Endothelial cell (in vitro differentiated cells): ENCODE results near the gene CFAP99. TPM values are rescaled to one million over a fixed set of nuclear protein-coding genes. Genes with fewer than 3 reads are reported as not detected.

ENCODE experiments used
- DNase-seq: peaks from one replicate; pipeline ENCODE4 v3.0.0; 2021; ENCODE audit warnings: low spot score
- H3K27ac Mint-ChIP-seq: one replicate; pipeline ENCODE4 v1.8.0; 2021; ENCODE audit warnings: mixed read lengths, inconsistent platforms; ENCODE audit not compliant: unreplicated experiment
- H3K27me3 Mint-ChIP-seq: one replicate; pipeline ENCODE4 v1.8.0; 2021; ENCODE audit warnings: mild to moderate bottlenecking, moderate library complexity, mixed read lengths, inconsistent platforms; ENCODE audit not compliant: unreplicated experiment
- H3K36me3 Mint-ChIP-seq: one replicate; pipeline ENCODE4 v1.8.0; 2021; ENCODE audit warnings: mild to moderate bottlenecking, low read depth, mixed read lengths, inconsistent platforms; ENCODE audit not compliant: unreplicated experiment
- H3K4me1 Mint-ChIP-seq: one replicate; pipeline ENCODE4 v1.8.0; 2021; ENCODE audit warnings: mild to moderate bottlenecking, mixed read lengths, inconsistent platforms; ENCODE audit not compliant: unreplicated experiment
- H3K4me3 Mint-ChIP-seq: one replicate; pipeline ENCODE4 v1.8.0; 2021; ENCODE audit warnings: mild to moderate bottlenecking, mixed read lengths, inconsistent platforms; ENCODE audit not compliant: unreplicated experiment
- H3K9me3 Mint-ChIP-seq: one replicate; pipeline ENCODE4 v1.8.0; 2021; ENCODE audit warnings: mixed read lengths, inconsistent platforms; ENCODE audit not compliant: unreplicated experiment
- total RNA-seq: library from RNA; stranded (reverse); fragmentation: NEBNext Ultra II Directional; extraction: Animal tissue kit (Norgen Biotek cat#: 25700); gene quantifications from one replicate; pipeline ENCODE4 v1.2.1, GENCODE V29; 2021; ENCODE audit not compliant: unreplicated experiment
- TF ChIP-seq, protein P1 (sequence below): fragments of 200-600 bp; sonication (generic); IDR thresholded peaks from one replicate; pipeline ENCODE4 v1.5.0; 2021; ENCODE audit warnings: antibody characterized with exemption; ENCODE audit not compliant: unreplicated experiment

Gene CFAP99
- total RNA-seq, 1 donor from 2014 or later = not detected

GRCh38 chr4:2457481-2458295, 38.9 kb downstream of the CFAP99 start:
- Mint-ChIP-seq H3K9me3 (no peaks in the 10 kb centered on the region), H3K27ac (no peak overlapping the region), H3K4me1 (no peaks in the 10 kb centered on the region), H3K27me3 (peaks cover 18% of the 10 kb centered on the region), H3K36me3 (no peaks in the 10 kb centered on the region), H3K4me3 (no peak overlapping the region)
- no peak for DNase-seq
- TF ChIP-seq, protein P1, sequence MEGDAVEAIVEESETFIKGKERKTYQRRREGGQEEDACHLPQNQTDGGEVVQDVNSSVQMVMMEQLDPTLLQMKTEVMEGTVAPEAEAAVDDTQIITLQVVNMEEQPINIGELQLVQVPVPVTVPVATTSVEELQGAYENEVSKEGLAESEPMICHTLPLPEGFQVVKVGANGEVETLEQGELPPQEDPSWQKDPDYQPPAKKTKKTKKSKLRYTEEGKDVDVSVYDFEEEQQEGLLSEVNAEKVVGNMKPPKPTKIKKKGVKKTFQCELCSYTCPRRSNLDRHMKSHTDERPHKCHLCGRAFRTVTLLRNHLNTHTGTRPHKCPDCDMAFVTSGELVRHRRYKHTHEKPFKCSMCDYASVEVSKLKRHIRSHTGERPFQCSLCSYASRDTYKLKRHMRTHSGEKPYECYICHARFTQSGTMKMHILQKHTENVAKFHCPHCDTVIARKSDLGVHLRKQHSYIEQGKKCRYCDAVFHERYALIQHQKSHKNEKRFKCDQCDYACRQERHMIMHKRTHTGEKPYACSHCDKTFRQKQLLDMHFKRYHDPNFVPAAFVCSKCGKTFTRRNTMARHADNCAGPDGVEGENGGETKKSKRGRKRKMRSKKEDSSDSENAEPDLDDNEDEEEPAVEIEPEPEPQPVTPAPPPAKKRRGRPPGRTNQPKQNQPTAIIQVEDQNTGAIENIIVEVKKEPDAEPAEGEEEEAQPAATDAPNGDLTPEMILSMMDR = no peak

DNA sequence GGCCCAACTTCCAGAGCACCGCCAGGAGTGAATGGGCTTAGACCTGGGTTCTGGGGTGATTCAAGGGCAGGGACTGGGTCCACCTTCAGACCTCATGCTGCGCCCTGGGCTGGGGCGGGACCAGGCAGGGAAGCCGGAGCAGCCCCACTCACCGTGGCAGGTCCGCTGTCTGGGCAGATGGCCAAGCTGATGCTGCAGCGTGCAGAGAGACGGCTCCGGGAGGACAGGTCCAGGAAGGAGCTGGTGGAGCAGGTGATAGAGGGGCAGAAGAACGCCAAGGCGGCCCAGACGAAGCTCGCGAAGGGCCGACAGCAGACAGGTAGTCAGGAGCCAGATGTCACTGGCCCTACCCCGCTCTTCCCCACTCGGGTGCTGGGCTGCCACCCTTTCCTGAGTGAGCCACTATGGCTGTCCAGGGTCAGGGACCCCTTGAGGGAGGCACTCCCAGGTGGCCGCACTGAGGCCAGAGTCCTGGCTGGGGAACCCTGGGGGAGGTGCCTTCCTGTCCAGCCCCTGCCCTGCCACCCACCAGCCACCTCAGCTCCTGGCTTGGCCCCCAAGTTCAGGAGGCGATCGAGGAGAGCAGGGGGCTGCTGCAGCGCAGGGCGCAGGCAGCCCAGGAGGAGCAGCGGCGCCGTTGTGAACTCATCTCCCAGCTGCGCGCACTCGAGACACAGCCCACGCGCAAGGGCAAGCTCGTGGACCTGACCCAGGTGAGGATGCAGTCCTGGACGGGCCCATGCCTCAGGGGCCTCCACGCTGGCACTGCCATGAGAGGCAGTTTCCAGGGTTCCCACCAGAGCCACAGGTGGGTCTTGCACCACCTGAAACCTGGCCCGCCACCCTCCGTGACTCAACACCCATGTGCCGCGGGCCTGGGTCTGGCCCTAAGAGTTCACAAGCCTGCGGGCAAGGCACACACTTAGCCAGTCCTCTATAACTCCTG, 40.1 kb downstream of the CFAP99 start:
- Mint-ChIP-seq H3K4me3 (no peak overlapping the region), H3K36me3 (no peaks in the 10 kb centered on the region), H3K27ac (no peak overlapping the region), H3K4me1 (no peaks in the 10 kb centered on the region), H3K27me3 (peaks cover 19% of the 10 kb centered on the region), H3K9me3 (no peaks in the 10 kb centered on the region)
- no peak for DNase-seq
- TF ChIP-seq, protein P1 = no peak

DNA sequence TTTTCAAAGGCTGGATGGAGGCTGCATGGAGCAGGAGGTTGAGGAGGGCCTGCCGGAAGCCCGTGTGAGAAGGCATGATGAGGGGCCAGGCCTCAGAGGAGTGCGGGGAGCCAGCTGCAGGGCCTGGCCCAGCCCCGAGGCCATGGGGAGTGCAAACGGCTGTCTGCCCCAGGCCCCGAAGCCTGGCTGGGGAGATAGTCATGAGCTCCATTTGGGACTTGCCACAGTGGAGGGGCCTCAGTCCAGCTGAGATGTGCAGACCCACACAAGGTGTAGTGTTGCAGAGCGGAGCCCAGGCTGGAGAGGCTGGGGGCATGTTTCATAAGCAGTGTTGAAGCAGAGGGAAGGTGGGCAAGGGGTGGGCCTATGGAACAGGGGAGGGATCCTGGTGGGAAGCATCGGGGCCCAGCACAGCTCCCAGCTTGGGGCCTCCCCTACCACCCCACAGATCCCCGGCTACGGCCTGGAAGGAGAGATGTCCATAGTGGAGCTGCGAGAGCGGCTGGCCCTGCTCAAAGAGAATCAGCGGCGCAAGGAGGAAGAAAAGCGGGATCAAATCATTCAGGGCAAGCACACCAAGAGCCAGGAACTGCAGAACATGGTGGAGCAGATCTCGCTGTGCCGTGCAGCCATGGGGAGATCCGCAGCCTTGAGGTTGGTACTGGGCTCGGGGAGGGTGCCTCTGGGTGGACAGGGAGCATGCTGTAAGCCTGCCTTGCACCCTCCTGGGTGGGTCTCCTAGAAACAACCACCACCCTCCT, 41.0 kb downstream of the CFAP99 start:
- Mint-ChIP-seq H3K4me3 (no peak overlapping the region), H3K27ac (no peak overlapping the region), H3K4me1 (no peaks in the 10 kb centered on the region), H3K36me3 (no peaks in the 10 kb centered on the region), H3K9me3 (no peaks in the 10 kb centered on the region), H3K27me3 (peaks cover 19% of the 10 kb centered on the region)
- DNase-seq = no peak
- TF ChIP-seq, protein P1 = no peak

GRCh38 chr4:2461246-2461960, 42.6 kb downstream of the CFAP99 start:
- Mint-ChIP-seq H3K4me1 (no peaks in the 10 kb centered on the region), H3K27me3 (peaks cover 21% of the 10 kb centered on the region), H3K27ac (no peak overlapping the region), H3K36me3 (no peaks in the 10 kb centered on the region), H3K9me3 (no peaks in the 10 kb centered on the region), H3K4me3 (peak overlapping the region; percentile 73)
- TF ChIP-seq, protein P1 = no peak
- DNase-seq = no peak
